ENCODE results near the gene KCNT2.

DNA sequence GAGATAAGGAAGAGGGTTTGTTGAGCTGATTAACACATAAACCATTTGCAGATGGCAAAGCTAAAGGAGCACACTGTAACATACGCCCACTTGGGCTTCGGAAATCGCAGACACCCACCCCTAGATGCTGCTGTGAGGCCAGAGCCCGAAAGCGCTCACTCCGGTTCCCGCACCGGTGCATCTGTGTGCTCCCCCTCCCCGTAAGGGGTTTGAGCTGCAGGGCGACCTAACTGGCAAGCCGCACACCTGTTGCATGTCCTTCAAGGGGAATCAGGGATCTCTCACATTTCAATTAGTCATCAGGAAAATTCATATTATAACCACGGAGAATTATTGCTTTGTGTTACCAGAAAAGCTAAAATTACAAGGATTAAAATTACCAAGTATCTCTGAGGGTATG is 42.2 kb upstream of the KCNT2 start:
- TF ChIP-seq, protein P1, sequence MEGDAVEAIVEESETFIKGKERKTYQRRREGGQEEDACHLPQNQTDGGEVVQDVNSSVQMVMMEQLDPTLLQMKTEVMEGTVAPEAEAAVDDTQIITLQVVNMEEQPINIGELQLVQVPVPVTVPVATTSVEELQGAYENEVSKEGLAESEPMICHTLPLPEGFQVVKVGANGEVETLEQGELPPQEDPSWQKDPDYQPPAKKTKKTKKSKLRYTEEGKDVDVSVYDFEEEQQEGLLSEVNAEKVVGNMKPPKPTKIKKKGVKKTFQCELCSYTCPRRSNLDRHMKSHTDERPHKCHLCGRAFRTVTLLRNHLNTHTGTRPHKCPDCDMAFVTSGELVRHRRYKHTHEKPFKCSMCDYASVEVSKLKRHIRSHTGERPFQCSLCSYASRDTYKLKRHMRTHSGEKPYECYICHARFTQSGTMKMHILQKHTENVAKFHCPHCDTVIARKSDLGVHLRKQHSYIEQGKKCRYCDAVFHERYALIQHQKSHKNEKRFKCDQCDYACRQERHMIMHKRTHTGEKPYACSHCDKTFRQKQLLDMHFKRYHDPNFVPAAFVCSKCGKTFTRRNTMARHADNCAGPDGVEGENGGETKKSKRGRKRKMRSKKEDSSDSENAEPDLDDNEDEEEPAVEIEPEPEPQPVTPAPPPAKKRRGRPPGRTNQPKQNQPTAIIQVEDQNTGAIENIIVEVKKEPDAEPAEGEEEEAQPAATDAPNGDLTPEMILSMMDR (conservative IDR thresholded peaks at IDR 0.05; ENCODE audit: low read length) = no peak
- no peak for TF ChIP-seq EZH2phosphoT487 (IDR thresholded peaks at IDR 0.05; ENCODE audit: borderline replicate concordance, low read depth, low read length)
